GM12878 (cell line): ENCODE data around the gene OSBPL5. TPM values are rescaled to one million over a fixed set of nuclear protein-coding genes. Genes with fewer than 3 reads are reported as not detected.

Source experiments
- ATF7 ChIP-seq: fragments of 450-650 bp; IDR thresholded peaks from 2 replicates; pipeline ENCODE4 v1.6.1; 2016; ENCODE audit warnings: low read depth, mild to moderate bottlenecking
- HSF1 ChIP-seq: fragments of 150-350 bp; IDR thresholded peaks from 2 replicates; pipeline ENCODE4 v1.6.1; 2014; ENCODE audit warnings: mild to moderate bottlenecking, low read depth, low read length
- ZBTB33 ChIP-seq: fragments of 450-650 bp; IDR thresholded peaks from 2 replicates; pipeline ENCODE4 v1.6.1; 2017; ENCODE audit warnings: mild to moderate bottlenecking
- ZBTB4 ChIP-seq: fragments of 450-650 bp; formaldehyde crosslinking; IDR thresholded peaks from 2 replicates; pipeline ENCODE4 v1.4.0; 2022; ENCODE audit warnings: mild to moderate bottlenecking, moderate library complexity
- polyA plus RNA-seq, 11 experiments: library from polyadenylated mRNA; depleted of rRNA in 4 of 11; unstranded in 6 of 11; stranded (reverse) in 5 of 11; fragments of >200 nt; fragmentation: Nextera tagmentation in 4 of 11; fragmentation: Illumina TruSeq in 1 of 11; extraction: Ambion mirVana in 4 of 11; extraction: Trizol in 1 of 11; gene quantifications; 1 replicate in 1 of 11; 2 replicates in 10 of 11; pipeline versions ENCODE4 v1.2.1 to v1.2.3, GENCODE V29; 2011 to 2016; ENCODE audit warnings: inconsistent platforms in 2 of 11, missing spikeins in 2 of 11, low read depth in 1 of 11
- total RNA-seq, 4 experiments: library from RNA; depleted of rRNA in 3 of 4; stranded (reverse); fragments of >200 nt in 3 of 4; fragmentation: Illumina TruSeq in 1 of 4; extraction: Trizol in 1 of 4; gene quantifications; 2 replicates each; pipeline versions ENCODE4 v1.2.1 to v1.2.3, GENCODE V29; 2013 to 2021

The OSBPL5 gene
- total and polyA plus RNA-seq, 10 of the 15 experiments (the other 5 are each of a cell fraction or from before 2014, with no cell fraction given) = not detected

GRCh38 chr11:3127706-3128355 lies 37.3 kb downstream of the OSBPL5 start (continued):
- TF ChIP-seq ZBTB4 (no peak), ZBTB33 (no peak), ATF7 (no peak), HSF1 (no peak)
